Adrenal gland (tissue), 12 donors: ENCODE results near the gene TMA7B. TPM values are rescaled to one million over a fixed set of nuclear protein-coding genes. Genes with fewer than 3 reads are reported as not detected.

Source experiments
- DNase-seq, 7 donors: peaks; one replicate each; pipeline ENCODE4 v3.0.0-alpha.2; 2019 to 2020
- H3K27ac ChIP-seq, 5 donors: fragments of 200-600 bp; sonication (generic) in 4 of 5; 1 replicate in 3 of 5; 2 replicates in 2 of 5; pipeline versions ENCODE4 v1.5.1 to v1.8.0; 2016 to 2020; ENCODE audit warnings: mild to moderate bottlenecking in 1 of 5
- H3K27me3 ChIP-seq: fragments of 200-600 bp; 2 replicates; pipeline ENCODE4 v1.8.0; 2021
- H3K36me3 ChIP-seq, 2 donors: fragments of 200-600 bp; replicated peaks in 1 of 2; 1 replicate in 1 of 2; 2 replicates in 1 of 2; pipeline versions ENCODE4 v1.5.1 to v1.8.0; 2018 to 2022
- H3K4me1 ChIP-seq, 2 donors: fragments of 200-600 bp; replicated peaks in 1 of 2; 1 replicate in 1 of 2; 2 replicates in 1 of 2; pipeline versions ENCODE4 v1.5.1 to v1.8.0; 2018 to 2021
- H3K4me3 ChIP-seq, 4 donors: fragments of 200-600 bp; sonication (generic) in 3 of 4; one replicate each; pipeline ENCODE4 v1.5.1; 2016 to 2018
- H3K9me3 ChIP-seq, 3 donors: fragments of 200-600 bp; sonication (generic) in 1 of 3; replicated peaks in 1 of 3; 1 replicate in 2 of 3; 2 replicates in 1 of 3; pipeline versions ENCODE4 v1.5.1 to v1.8.0; 2016 to 2021
- POLR2A ChIP-seq, 2 donors: fragments of 450-650 bp; IDR thresholded peaks; one replicate each; pipeline ENCODE4 v1.6.1; 2017; ENCODE audit warnings: antibody characterized with exemption in 2 of 2, mild to moderate bottlenecking in 2 of 2, moderate library complexity in 1 of 2
- WGBS, 4 donors: extraction: QIAGEN DNeasy Blood & Tissue Kit in 2 of 4; methylation state at CpG; one replicate each; pipeline versions ENCODE4 v1.1.5 to v1.1.7; 2013 to 2017; 5-methylcytosine and 5-hydroxymethylcytosine counted together
- intact Hi-C, 2 donors: fragments of 100-400 bp; cut with DNase I; formaldehyde crosslinking; loops; one replicate each; pipeline versions ENCODE4 v1.14.1 to v1.15.0; 2022 to 2023
- polyA plus RNA-seq, 3 donors: library from polyadenylated mRNA; stranded (reverse); fragments of 200-250 nt in 2 of 3; fragments of 350-450 nt in 1 of 3; fragmentation: Illumina TruSeq in 1 of 3; extraction: RNeasy Lipid Tissue Mini Kit (QIAGEN cat#74804) in 1 of 3; gene quantifications; one replicate each; pipeline ENCODE4 v1.2.3, GENCODE V29; 2013 to 2014
- total RNA-seq, 9 donors: library from RNA; depleted of rRNA in 4 of 9; stranded (reverse); fragments of >200 nt in 4 of 9; fragments of 120-200 nt in 1 of 9; fragmentation: NEBNext Ultra II Directional in 1 of 9; extraction: Animal tissue kit (Norgen Biotek cat#: 25700) in 1 of 9; gene quantifications; one replicate each; pipeline versions ENCODE4 v1.1.0 to v1.2.4, GENCODE V29; 2013 to 2023
- TF ChIP-seq, protein P1 (sequence below), 6 experiments: fragments of 450-650 bp in 4 of 6; fragments of 200-600 bp in 2 of 6; sonication (generic) in 1 of 6; IDR thresholded peaks; 1 replicate in 5 of 6; 2 replicates in 1 of 6; pipeline versions ENCODE4 v1.5.1 to v1.8.0; 2016 to 2021; ENCODE audit warnings: antibody characterized with exemption in 6 of 6, mild to moderate bottlenecking in 2 of 6, moderate library complexity in 1 of 6
- donor health status: healthy with polysubstance abuse.
- donor health status: Bipolar disorder and iron deficiency.
- donor health status: DM: yes; HTN: yes; CAD: no.
- donor health status: DM: no; HTN: no; CAD: no.
- donor health status: DM: no; HTN: no; CAD: no.
- donor health status: DM: yes; HTN: yes; CAD: no.

The TMA7B gene
- total and polyA plus RNA-seq, 12 donors: 0.07 TPM; not detected in 11

DNA sequence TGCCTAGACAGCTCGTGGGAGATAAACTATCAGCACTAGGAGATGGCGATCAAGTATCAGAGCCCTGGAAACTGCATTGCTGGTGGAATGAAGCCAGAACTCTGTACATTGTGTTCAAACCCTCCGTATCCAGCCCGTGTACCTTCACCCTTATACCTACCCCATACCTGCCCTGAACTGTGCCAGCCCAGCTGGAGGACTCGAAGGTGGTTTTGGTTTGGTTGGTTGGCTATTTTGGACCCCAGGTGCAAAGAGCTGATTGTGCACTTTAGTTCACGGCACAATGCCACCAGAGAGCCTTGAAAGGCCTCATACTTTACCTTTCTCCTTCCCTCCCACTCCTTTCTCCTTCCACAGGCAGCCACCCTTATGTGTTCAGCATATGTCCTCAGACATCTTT lies 50.5 kb downstream of the TMA7B start:
- TF ChIP-seq POLR2A (IDR thresholded peaks at IDR 0.05): no peak
- TF ChIP-seq, protein P1, sequence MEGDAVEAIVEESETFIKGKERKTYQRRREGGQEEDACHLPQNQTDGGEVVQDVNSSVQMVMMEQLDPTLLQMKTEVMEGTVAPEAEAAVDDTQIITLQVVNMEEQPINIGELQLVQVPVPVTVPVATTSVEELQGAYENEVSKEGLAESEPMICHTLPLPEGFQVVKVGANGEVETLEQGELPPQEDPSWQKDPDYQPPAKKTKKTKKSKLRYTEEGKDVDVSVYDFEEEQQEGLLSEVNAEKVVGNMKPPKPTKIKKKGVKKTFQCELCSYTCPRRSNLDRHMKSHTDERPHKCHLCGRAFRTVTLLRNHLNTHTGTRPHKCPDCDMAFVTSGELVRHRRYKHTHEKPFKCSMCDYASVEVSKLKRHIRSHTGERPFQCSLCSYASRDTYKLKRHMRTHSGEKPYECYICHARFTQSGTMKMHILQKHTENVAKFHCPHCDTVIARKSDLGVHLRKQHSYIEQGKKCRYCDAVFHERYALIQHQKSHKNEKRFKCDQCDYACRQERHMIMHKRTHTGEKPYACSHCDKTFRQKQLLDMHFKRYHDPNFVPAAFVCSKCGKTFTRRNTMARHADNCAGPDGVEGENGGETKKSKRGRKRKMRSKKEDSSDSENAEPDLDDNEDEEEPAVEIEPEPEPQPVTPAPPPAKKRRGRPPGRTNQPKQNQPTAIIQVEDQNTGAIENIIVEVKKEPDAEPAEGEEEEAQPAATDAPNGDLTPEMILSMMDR (IDR thresholded peaks at IDR 0.05): no peak
- Histone ChIP-seq H3K9me3 (no peaks in the 10 kb centered on the region), H3K4me3 (no peak overlapping the region), H3K27me3 (peaks cover 8% of the 10 kb centered on the region), H3K27ac (no peak overlapping the region), H3K36me3 (no peaks in the 10 kb centered on the region), H3K4me1 (no peaks in the 10 kb centered on the region)
- intact Hi-C loops: loop anchor here in 1 of 2 donors (10.0 kb wide), 1 partner anchor 536 kb away; no protein-coding TSS in a partner anchor
- WGBS, 4 donors: 81 to 91% (median 88%) methylated on average over 6 of the region's 6 CpGs
- DNase-seq: no peak

Other genes starting within 250 kb of the TMA7B start
- gene ENTHD1, start 66.6 kb upstream of the TMA7B start, total RNA-seq: under 1 TPM in 1 of 9 donors, not detected in 8; 0.07 TPM
- not detected for gene ENTHD1, start 66.6 kb upstream of the TMA7B start, polyA plus RNA-seq
- gene GRAP2, start 59.3 kb upstream of the TMA7B start, total RNA-seq: 1 to 10 TPM in 2 of 9 donors, under 1 TPM in 6, not detected in 1; 0.28 to 1.7 (median 0.69) TPM
- gene GRAP2, start 59.3 kb upstream of the TMA7B start, polyA plus RNA-seq: under 1 TPM; 0.29 to 0.97 (median 0.30) TPM
- gene FAM83F, start 34.6 kb downstream of the TMA7B start, total RNA-seq: under 1 TPM in 8 of 9 donors, not detected in 1; 0.06 to 0.39 (median 0.12) TPM
- gene FAM83F, start 34.6 kb downstream of the TMA7B start, polyA plus RNA-seq: under 1 TPM; under 0.01 to 0.13 (median 0.09) TPM
- 10 to 100 TPM; 25.1 to 57.6 (median 37.7) TPM for gene TNRC6B, start 217.5 kb downstream of the TMA7B start, total RNA-seq
- 10 to 100 TPM in 1 of 3 donors, 1 to 10 TPM in 2; 2.8 to 16.4 (median 8.9) TPM for gene TNRC6B, start 217.5 kb downstream of the TMA7B start, polyA plus RNA-seq